GM18502 (cell line): ENCODE results near the gene NR5A1.

Experiments
- ATAC-seq: cut with Tn5 transposase; IDR thresholded peaks from one replicate; pipeline ENCODE4 v1.9.1; 2021; ENCODE audit warnings: mild to moderate bottlenecking; ENCODE audit not compliant: unreplicated experiment, poor library complexity

NR5A1 gene

GRCh38 chr9:124469011-124469832 is 38.0 kb downstream of the NR5A1 start:
- ATAC-seq: no peak

GRCh38 chr9:124468061-124468740 is 39.0 kb downstream of the NR5A1 start:
- ATAC-seq: no peak

GRCh38 chr9:124467410-124468060 is 39.7 kb downstream of the NR5A1 start:
- no peak for ATAC-seq

- no peak for ATAC-seq
Measured at GRCh38 chr9:124465736-124466135, 41.5 kb downstream of the NR5A1 start.

GRCh38 chr9:124462739-124463138 is 44.5 kb downstream of the NR5A1 start:
- no peak for ATAC-seq

- ATAC-seq: no peak
Measured at GRCh38 chr9:124458441-124458840, 48.8 kb downstream of the NR5A1 start.

GRCh38 chr9:124457887-124458431 is 49.2 kb downstream of the NR5A1 start:
- ATAC-seq: no peak

- ATAC-seq: no peak
Measured at GRCh38 chr9:124457079-124457886, 49.9 kb downstream of the NR5A1 start.

- no peak for ATAC-seq
Measured at GRCh38 chr9:124456341-124457078, 50.7 kb downstream of the NR5A1 start.

GRCh38 chr9:124455820-124456219 is 51.4 kb downstream of the NR5A1 start:
- no peak for ATAC-seq

GRCh38 chr9:124454791-124455443 is 52.3 kb downstream of the NR5A1 start:
- no peak for ATAC-seq

GRCh38 chr9:124454296-124454695 is 52.9 kb downstream of the NR5A1 start:
- no peak for ATAC-seq

- ATAC-seq: no peak
Measured at GRCh38 chr9:124453586-124454191, 53.5 kb downstream of the NR5A1 start.

GRCh38 chr9:124452841-124453585 is 54.2 kb downstream of the NR5A1 start:
- no peak for ATAC-seq

- ATAC-seq: no peak
Measured at GRCh38 chr9:124452326-124452725, 54.9 kb downstream of the NR5A1 start.

- ATAC-seq: no peak
Measured at GRCh38 chr9:124450931-124451661, 56.1 kb downstream of the NR5A1 start.

- ATAC-seq: no peak
Measured at GRCh38 chr9:124450241-124450924, 56.8 kb downstream of the NR5A1 start, which contains the start of gene ADGRD2. TSS of gene ADGRD2 (plus strand) at chr9:124450451. CDS start at chr9:124451667, 1,216 bp downstream.
